DOHH2 (cell line): ENCODE measurements around the gene GMEB2.
"Not testable (repeated sequence)": the region's sequence is repeated elsewhere in the genome, so short reads cannot be mapped to it uniquely, and the experiment has no call there.

Experiments used
- H3F3A ChIP-seq: fragments of 200-600 bp; sonication (generic), shearing (Covaris generic); 2 replicates; pipeline ENCODE4 v1.6.0; 2016; ENCODE audit warnings: antibody characterized with exemption, mild to moderate bottlenecking; ENCODE audit not compliant: control insufficient read depth, insufficient read depth
- H3K27ac ChIP-seq: fragments of 200-600 bp; sonication (generic); 2 replicates; pipeline ENCODE4 v1.5.1; 2014; ENCODE audit warnings: low read depth, mild to moderate bottlenecking, low read length, moderate library complexity
- H3K27me3 ChIP-seq: fragments of 200-600 bp; sonication (generic); 2 replicates; pipeline ENCODE4 v1.6.1; 2014; ENCODE audit warnings: mild to moderate bottlenecking, low read length, mixed read lengths; ENCODE audit not compliant: control insufficient read depth
- H3K36me3 ChIP-seq: fragments of 200-600 bp; sonication (generic); 2 replicates; pipeline ENCODE4 v1.6.1; 2014; ENCODE audit warnings: mild to moderate bottlenecking, low read length, moderate library complexity, mixed read lengths; ENCODE audit not compliant: control insufficient read depth
- H3K4me1 ChIP-seq: fragments of 200-600 bp; sonication (generic); 2 replicates; pipeline ENCODE4 v1.6.1; 2014; ENCODE audit warnings: mild to moderate bottlenecking, low read length, mixed read lengths; ENCODE audit not compliant: control insufficient read depth
- H3K4me2 ChIP-seq: fragments of 200-600 bp; sonication (generic); 2 replicates; pipeline ENCODE4 v1.6.0; 2014; ENCODE audit warnings: mild to moderate bottlenecking, low read length, moderate library complexity
- H3K4me3 ChIP-seq: fragments of 200-600 bp; sonication (generic); 2 replicates; pipeline ENCODE4 v1.5.1; 2014; ENCODE audit warnings: mild to moderate bottlenecking, low read length, mixed read lengths
- H3K79me2 ChIP-seq: fragments of 200-600 bp; sonication (generic); 2 replicates; pipeline ENCODE4 v1.6.1; 2014; ENCODE audit warnings: mild to moderate bottlenecking, low read length, mixed read lengths; ENCODE audit not compliant: control insufficient read depth
- H3K9me2 ChIP-seq: fragments of 200-600 bp; sonication (generic); replicated peaks from 2 replicates; pipeline ENCODE4 v1.6.1; 2014; ENCODE audit warnings: mild to moderate bottlenecking, low read length, mixed read lengths; ENCODE audit not compliant: control insufficient read depth
- H3K9me3 ChIP-seq: fragments of 200-600 bp; sonication (generic); 2 replicates; pipeline ENCODE4 v1.6.1; 2014; ENCODE audit warnings: antibody characterized with exemption, low read length, mixed read lengths; ENCODE audit not compliant: control insufficient read depth, insufficient read depth
- H4K20me1 ChIP-seq: fragments of 200-600 bp; sonication (generic); 2 replicates; pipeline ENCODE4 v1.6.0; 2014; ENCODE audit warnings: low read depth, mild to moderate bottlenecking, antibody characterized with exemption, low read length, moderate library complexity; ENCODE audit not compliant: control insufficient read depth, insufficient read depth
- CTCF ChIP-seq: fragments of 200-600 bp; sonication (generic); IDR thresholded peaks from one replicate; pipeline ENCODE4 v1.5.1; 2014; ENCODE audit warnings: antibody characterized with exemption, mild to moderate bottlenecking, low read depth, low read length; ENCODE audit not compliant: poor library complexity, severe bottlenecking
- EZH2phosphoT487 ChIP-seq: fragments of 200-600 bp; sonication (generic); IDR thresholded peaks from 2 replicates; pipeline ENCODE4 v1.6.1; 2017; ENCODE audit warnings: borderline replicate concordance, mild to moderate bottlenecking, antibody characterized with exemption, low read length, moderate library complexity, mixed read lengths

GMEB2 gene

GRCh38 chr20:63661108-63661507, 34.2 kb upstream of the GMEB2 start:
- Histone ChIP-seq H3K4me1 (peaks cover 17% of the 10 kb centered on the region), H3K9me3 (no peaks in the 10 kb centered on the region), H3K27me3 (no peaks in the 10 kb centered on the region), H3K9me2 (no peaks in the 10 kb centered on the region), H3F3A (no peaks in the 10 kb centered on the region), H3K36me3 (peaks cover 42% of the 10 kb centered on the region), H4K20me1 (peaks cover 8% of the 10 kb centered on the region; the same call in 1 of the 2 replicates), H3K27ac (no peak overlapping the region), H3K79me2 (peaks cover 23% of the 10 kb centered on the region), H3K4me3 (no peak overlapping the region), H3K4me2 (no peak overlapping the region)
- TF ChIP-seq CTCF (no peak), EZH2phosphoT487 (no peak)

GRCh38 chr20:63660622-63661021, 33.7 kb upstream of the GMEB2 start:
- Histone ChIP-seq H3K9me2 (no peaks in the 10 kb centered on the region), H3K4me3 (no peak overlapping the region), H3K36me3 (peaks cover 37% of the 10 kb centered on the region), H3K79me2 (peaks cover 23% of the 10 kb centered on the region), H3K4me2 (no peak overlapping the region), H3K27me3 (no peaks in the 10 kb centered on the region), H3K4me1 (peaks cover 17% of the 10 kb centered on the region), H3F3A (no peaks in the 10 kb centered on the region), H3K27ac (no peak overlapping the region), H3K9me3 (no peaks in the 10 kb centered on the region), H4K20me1 (peaks cover 8% of the 10 kb centered on the region; the same call in 1 of the 2 replicates)
- TF ChIP-seq CTCF, result no peak
- no peak for TF ChIP-seq EZH2phosphoT487

GRCh38 chr20:63660174-63660573, 33.3 kb upstream of the GMEB2 start:
- Histone ChIP-seq H3K79me2 (peaks cover 23% of the 10 kb centered on the region), H3K36me3 (peaks cover 35% of the 10 kb centered on the region), H3K4me1 (peaks cover 17% of the 10 kb centered on the region)
- not testable (repeated sequence) for H3K27me3 ChIP-seq, H3K4me3 ChIP-seq, H3K27ac ChIP-seq, H3K9me2 ChIP-seq, H3K9me3 ChIP-seq, H3K4me2 ChIP-seq, H4K20me1 ChIP-seq, H3F3A ChIP-seq

GRCh38 chr20:63659370-63659769, 32.5 kb upstream of the GMEB2 start:
- H3F3A ChIP-seq, result no peaks in the 10 kb centered on the region
- peaks cover 35% of the 10 kb centered on the region for H3K36me3 ChIP-seq
- no peak for TF ChIP-seq EZH2phosphoT487
- TF ChIP-seq CTCF, result no peak
- peaks cover 8% of the 10 kb centered on the region; the same call in 1 of the 2 replicates for H4K20me1 ChIP-seq
- no peak overlapping the region for H3K27ac ChIP-seq
- H3K9me3 ChIP-seq, result no peaks in the 10 kb centered on the region
- H3K4me3 ChIP-seq, result peak overlapping the region; percentile 94
- no peaks in the 10 kb centered on the region for H3K9me2 ChIP-seq
- peaks cover 23% of the 10 kb centered on the region for H3K4me1 ChIP-seq
- H3K79me2 ChIP-seq, result peaks cover 23% of the 10 kb centered on the region
- peak overlapping the region; percentile 84 for H3K4me2 ChIP-seq
- H3K27me3 ChIP-seq, result no peaks in the 10 kb centered on the region
